GM18507 (cell line): Measurements from ENCODE around the gene KDM7A.
"Not testable (repeated sequence)": the region's sequence is repeated elsewhere in the genome, so short reads cannot be mapped to it uniquely, and the experiment has no call there.

Experiments
- DNase-seq: peaks from one replicate; pipeline ENCODE4 v3.0.0; 2011; ENCODE audit warnings: low read depth; ENCODE audit not compliant: insufficient read length; ENCODE audit errors: extremely low spot score
- FAIRE-seq: peaks from 2 replicates; lab custom pipeline; 2011; peaks lifted over from hg19 to GRCh38; lab: Jason Lieb, UNC

KDM7A gene

GRCh38 chr7:140202942-140203341, 26.2 kb upstream of the KDM7A start:
- FAIRE-seq, DNase-seq: not testable (repeated sequence)

- DNase-seq: no peak
- no peak for FAIRE-seq
These were observed 24.6 kb upstream of the KDM7A start for GRCh38 chr7:140201393-140201792.

- DNase-seq (no peak), FAIRE-seq (no peak)
These were observed 23.5 kb upstream of the KDM7A start for GRCh38 chr7:140200061-140200989.

DNA sequence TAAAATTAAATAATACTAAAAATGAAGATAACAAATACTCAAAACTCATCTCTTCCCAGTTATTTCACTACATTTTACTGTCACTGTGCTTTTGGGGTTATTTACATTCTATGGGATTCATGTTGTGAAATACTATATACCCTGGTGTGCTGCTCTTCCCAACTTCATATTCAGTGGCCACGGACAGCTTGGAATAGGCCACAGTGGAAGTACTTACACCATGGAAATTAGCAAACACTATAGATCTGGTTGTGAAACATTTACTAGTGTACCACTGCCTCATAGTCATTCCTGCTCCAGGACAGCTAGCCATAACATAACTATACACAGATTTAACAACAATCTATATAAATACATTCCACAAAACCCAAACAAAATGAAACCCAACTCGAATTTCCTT, 21.2 kb upstream of the KDM7A start:
- FAIRE-seq (no peak), DNase-seq (no peak)

GRCh38 chr7:140197218-140197890, 20.6 kb upstream of the KDM7A start:
- FAIRE-seq: no peak
- no peak for DNase-seq

- DNase-seq: no peak
- no peak for FAIRE-seq
These were observed 19.8 kb upstream of the KDM7A start for GRCh38 chr7:140196361-140197217.

DNA sequence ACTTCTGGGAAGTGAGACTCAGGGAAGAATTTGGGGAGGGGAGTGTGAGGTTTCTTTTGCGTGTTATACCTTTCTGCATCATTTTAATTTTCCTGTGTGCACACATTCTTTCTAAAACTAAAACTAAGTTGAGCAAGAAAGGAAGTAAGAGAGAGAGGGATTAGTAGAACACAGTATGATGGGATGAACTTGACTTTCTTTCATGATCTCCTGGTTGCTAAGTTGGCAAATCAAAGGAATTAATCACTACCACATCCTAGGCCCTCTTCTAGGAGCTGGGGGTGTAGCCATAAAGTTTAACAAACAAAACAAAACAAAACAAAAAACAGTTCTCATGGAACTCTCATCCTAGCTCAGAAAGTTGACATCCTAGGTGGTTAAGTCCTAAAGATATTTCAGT, 19.1 kb upstream of the KDM7A start:
- FAIRE-seq (no peak), DNase-seq (no peak)

DNA sequence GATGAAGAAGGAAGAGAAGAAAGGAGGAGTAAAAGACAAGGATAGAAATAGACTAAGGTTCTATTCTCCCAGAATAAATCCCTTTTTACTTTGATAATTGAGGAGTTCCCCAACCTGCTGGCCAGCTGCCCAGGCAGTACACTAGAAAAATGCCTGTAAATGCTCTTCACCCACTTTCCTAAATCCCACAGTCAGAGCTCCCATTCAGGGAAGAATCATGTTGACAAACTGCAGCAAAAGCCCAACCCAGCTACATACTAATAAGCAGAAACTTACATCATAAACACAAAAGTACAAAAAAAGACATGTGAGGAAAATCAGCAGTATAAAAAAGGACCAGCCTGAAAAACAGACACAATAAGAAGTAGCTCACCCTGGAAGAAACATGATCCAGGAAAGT, 15.8 kb upstream of the KDM7A start:
- FAIRE-seq (no peak), DNase-seq (no peak)

GRCh38 chr7:140192176-140192575, 15.4 kb upstream of the KDM7A start:
- no peak for FAIRE-seq
- no peak for DNase-seq

- DNase-seq: no peak
- no peak for FAIRE-seq
These were observed 13.8 kb upstream of the KDM7A start for GRCh38 chr7:140190588-140190987.

- no peak for FAIRE-seq
- no peak for DNase-seq
These were observed 13.1 kb upstream of the KDM7A start for GRCh38 chr7:140189917-140190316.

DNA sequence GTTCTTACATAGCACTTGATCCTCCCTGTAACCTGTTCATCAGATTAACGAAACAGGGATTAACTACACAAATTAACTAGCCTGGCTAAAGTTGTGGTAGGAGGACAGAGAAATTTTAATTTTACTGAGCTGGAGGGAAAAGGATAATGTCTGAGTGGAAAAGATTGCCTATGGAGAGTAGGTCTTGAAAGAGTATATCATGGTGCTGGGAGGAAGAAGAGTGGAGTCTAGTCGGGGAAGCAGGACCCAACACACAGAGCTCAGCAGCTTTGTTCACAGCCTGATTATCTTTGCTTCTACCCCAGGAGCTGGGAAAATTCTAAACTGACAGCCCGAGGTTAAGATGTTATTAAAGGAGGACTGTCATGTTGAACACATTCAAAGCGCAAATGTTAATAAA, 6.1 kb upstream of the KDM7A start:
- DNase-seq (no peak), FAIRE-seq (no peak)

- FAIRE-seq (no peak), DNase-seq (no peak)
These were observed 2.6 kb upstream of the KDM7A start for GRCh38 chr7:140179339-140179738.

GRCh38 chr7:140176122-140176701, 571 bp downstream of the KDM7A start:
- FAIRE-seq: no peak
- DNase-seq: no peak

GRCh38 chr7:140175221-140176121, 1.3 kb downstream of the KDM7A start:
- FAIRE-seq: peak; percentile 90

DNA sequence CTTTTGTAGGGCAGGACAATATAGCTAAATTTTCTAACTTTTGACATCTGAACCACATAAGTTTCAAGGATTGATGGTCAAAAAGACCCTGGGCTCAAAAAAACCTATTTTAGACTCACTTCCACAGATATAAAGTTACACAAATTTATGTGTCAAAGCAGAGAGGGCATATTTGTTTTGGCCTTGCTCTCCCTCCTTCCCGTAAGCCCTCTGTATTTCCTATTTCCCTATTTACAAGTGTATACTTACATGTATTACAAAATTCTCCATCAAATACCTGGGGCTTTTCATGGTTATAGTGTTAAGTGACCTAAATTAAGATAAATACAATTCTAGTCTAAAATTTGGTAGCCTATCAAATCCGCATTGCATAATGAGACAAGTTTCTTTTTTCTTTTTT, 2.6 kb downstream of the KDM7A start:
- DNase-seq: no peak
- no peak for FAIRE-seq

More at GRCh38 chr7:140175221-140176121, 1.3 kb downstream of the KDM7A start:
- DNase-seq: peak; percentile 39

DNA sequence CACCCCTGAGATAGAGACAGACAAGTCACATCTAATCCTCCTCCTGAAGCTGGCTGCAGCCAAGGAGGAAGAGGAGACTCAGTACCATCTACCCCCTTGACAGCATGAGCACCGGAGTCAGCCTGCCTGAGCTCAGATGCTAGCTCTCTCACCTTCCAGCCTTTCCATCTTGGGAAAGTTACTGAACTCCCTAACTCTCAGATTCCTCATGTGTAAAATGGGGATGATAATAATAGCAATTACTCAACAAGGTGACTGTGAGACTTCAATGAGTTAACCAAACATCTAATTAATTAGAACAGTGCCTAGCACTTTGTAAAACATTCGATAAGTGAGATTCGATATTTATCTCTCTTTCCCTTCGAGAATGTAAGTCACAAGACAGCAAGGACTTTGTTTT, 6.4 kb downstream of the KDM7A start:
- FAIRE-seq (no peak), DNase-seq (no peak)

DNA sequence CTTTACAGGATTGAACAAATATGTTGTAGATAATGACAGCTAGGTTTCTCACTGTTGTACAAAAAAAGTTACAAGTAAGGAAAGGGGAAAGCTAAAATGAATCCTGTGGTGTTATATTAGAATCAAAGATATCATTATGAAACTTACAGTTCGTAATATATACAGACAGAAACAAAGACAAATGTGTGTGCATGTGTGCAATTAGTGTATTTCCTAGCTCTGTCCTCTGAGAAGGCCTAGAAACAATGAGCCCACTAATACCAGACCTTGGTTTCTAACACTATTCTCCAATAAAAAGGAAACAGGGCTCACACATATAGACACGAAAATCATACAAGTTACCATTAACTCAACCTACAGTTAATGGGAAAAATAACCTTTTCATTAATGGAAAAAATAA, 8.0 kb downstream of the KDM7A start:
- FAIRE-seq: no peak

DNA sequence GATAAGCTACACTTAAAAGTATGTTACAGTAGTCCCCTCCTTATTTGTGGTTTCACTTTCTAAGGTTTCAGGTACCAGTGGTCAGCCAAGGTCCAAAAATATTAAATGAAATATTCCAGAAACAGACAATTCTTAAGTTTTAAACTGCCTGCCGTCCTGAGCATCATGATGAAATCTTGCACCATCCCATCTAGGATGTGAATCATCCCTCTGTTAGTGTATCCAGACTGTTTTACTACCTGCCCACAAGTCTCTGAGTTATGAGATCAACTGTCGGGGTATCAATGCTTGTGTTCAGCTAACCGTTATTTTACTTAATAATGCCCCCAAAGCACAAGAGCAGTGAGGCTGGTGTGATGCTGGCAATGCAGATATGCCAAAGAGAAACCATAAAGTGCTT, 11.4 kb downstream of the KDM7A start:
- FAIRE-seq (no peak), DNase-seq (no peak)

More for the DNA sequence above, 8.0 kb downstream of the KDM7A start:
- DNase-seq: no peak
